ENCODE measurements around the gene ZBTB8A. TPM values are rescaled to one million over a fixed set of nuclear protein-coding genes. Genes with fewer than 3 reads are reported as not detected.

The ZBTB8A gene
- total and polyA plus RNA-seq, 2 of the 13 experiments (the other 11 are each of a cell fraction or from before 2014, with no cell fraction given), result 1.3 to 3.7 TPM

DNA sequence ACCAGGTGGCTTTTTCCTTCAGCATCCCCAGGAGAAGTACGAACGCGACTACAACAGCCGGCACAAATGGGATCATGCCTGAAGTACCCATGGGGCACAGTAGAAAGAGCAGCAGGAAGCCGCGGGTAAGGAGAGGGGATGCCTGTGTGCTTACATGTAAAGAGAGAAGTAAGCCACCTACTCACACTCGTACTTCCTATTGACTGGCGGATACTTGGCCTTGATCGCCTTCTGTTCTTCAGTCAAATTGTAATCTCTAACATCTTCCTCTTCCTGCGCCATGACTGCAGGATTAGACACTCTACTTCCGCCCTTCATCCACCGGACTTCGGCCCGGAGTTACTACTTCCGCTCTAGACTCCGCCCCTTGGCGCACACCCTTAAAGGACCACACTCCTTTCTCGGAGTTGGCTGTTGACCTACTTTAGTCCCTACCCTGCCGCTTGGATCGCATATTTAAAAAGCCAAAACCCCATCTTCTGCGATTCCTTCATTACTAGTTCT is 111.1 kb downstream of the ZBTB8A start, which contains the start of gene ZBTB8OS (continued):
- TF ChIP-seq, protein P1, sequence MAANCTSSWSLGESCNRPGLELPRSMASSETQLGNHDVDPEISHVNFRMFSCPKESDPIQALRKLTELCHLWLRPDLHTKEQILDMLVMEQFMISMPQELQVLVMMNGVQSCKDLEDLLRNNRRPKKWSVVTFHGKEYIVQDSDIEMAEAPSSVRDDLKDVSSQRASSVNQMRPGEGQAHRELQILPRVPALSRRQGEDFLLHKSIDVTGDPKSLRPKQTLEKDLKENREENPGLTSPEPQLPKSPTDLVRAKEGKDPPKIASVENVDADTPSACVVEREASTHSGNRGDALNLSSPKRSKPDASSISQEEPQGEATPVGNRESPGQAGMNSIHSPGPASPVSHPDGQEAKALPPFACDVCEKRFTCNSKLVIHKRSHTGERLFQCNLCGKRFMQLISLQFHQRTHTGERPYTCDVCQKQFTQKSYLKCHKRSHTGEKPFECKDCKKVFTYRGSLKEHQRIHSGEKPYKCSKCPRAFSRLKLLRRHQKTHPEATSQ (CRISPR knock-in tag; IDR thresholded peaks at IDR 0.05; ENCODE audit: borderline replicate concordance), result no peak
- TF ChIP-seq ZNF598 (CRISPR knock-in tag; IDR thresholded peaks at IDR 0.05; ENCODE audit: borderline replicate concordance), result no peak
- no peak for TF ChIP-seq HNRNPLL (IDR thresholded peaks at IDR 0.05; ENCODE audit: low read depth, low read length, poor library complexity, severe bottlenecking)
- TF ChIP-seq ERF (CRISPR knock-in tag; IDR thresholded peaks at IDR 0.05), result 0 out of 2 replicates have a peak, but pooled peaks have one; percentile 10
- no peak for TF ChIP-seq KLF15 (CRISPR knock-in tag; IDR thresholded peaks at IDR 0.05; ENCODE audit: borderline replicate concordance)
- TF ChIP-seq, protein P2, sequence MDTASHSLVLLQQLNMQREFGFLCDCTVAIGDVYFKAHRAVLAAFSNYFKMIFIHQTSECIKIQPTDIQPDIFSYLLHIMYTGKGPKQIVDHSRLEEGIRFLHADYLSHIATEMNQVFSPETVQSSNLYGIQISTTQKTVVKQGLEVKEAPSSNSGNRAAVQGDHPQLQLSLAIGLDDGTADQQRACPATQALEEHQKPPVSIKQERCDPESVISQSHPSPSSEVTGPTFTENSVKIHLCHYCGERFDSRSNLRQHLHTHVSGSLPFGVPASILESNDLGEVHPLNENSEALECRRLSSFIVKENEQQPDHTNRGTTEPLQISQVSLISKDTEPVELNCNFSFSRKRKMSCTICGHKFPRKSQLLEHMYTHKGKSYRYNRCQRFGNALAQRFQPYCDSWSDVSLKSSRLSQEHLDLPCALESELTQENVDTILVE (CRISPR knock-in tag; IDR thresholded peaks at IDR 0.05), result no peak
- TF ChIP-seq ZMYM3 (CRISPR knock-in tag; IDR thresholded peaks at IDR 0.05), result peak; percentile 37; the same call in 1 of the 2 replicates
- TF ChIP-seq ZNF788 (CRISPR knock-in tag; IDR thresholded peaks at IDR 0.05; ENCODE audit: borderline replicate concordance), result 0 out of 2 replicates have a peak, but pooled peaks have one; percentile 8
- no peak for TF ChIP-seq ZNF660 (CRISPR knock-in tag; IDR thresholded peaks at IDR 0.05; ENCODE audit: borderline replicate concordance, low read depth)
- TF ChIP-seq HCFC1 (IDR thresholded peaks at IDR 0.05; ENCODE audit: low read depth, low read length), result peak; percentile 54; the same call in 1 of the 2 replicates
- no peak for TF ChIP-seq ZNF746 (CRISPR knock-in tag; IDR thresholded peaks at IDR 0.05)
- no peak for TF ChIP-seq ZNF589 (CRISPR knock-in tag; conservative IDR thresholded peaks at IDR 0.05)
- peak; percentile 58; the same call in 1 of the 2 replicates for TF ChIP-seq NR2C2 (CRISPR knock-in tag; IDR thresholded peaks at IDR 0.05; ENCODE audit: borderline replicate concordance)
- TF ChIP-seq PAX8 (CRISPR knock-in tag; IDR thresholded peaks at IDR 0.05; ENCODE audit: borderline replicate concordance), result no peak
- no peak for TF ChIP-seq PAWR (CRISPR knock-in tag; IDR thresholded peaks at IDR 0.05; ENCODE audit: borderline replicate concordance)
- TF ChIP-seq, protein P3, sequence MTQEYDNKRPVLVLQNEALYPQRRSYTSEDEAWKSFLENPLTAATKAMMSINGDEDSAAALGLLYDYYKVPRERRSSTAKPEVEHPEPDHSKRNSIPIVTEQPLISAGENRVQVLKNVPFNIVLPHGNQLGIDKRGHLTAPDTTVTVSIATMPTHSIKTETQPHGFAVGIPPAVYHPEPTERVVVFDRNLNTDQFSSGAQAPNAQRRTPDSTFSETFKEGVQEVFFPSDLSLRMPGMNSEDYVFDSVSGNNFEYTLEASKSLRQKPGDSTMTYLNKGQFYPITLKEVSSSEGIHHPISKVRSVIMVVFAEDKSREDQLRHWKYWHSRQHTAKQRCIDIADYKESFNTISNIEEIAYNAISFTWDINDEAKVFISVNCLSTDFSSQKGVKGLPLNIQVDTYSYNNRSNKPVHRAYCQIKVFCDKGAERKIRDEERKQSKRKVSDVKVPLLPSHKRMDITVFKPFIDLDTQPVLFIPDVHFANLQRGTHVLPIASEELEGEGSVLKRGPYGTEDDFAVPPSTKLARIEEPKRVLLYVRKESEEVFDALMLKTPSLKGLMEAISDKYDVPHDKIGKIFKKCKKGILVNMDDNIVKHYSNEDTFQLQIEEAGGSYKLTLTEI (CRISPR knock-in tag; conservative IDR thresholded peaks at IDR 0.05), result no peak
- TF ChIP-seq KDM4B (CRISPR knock-in tag; IDR thresholded peaks at IDR 0.05), result no peak
- peak; percentile 68; the same call in 1 of the 2 replicates for TF ChIP-seq SP4 (CRISPR knock-in tag; IDR thresholded peaks at IDR 0.05)
- TF ChIP-seq MTA1 (CRISPR knock-in tag; IDR thresholded peaks at IDR 0.05; ENCODE audit: borderline replicate concordance), result no peak
- no peak for TF ChIP-seq ZNF260 (CRISPR knock-in tag; IDR thresholded peaks at IDR 0.05; ENCODE audit: borderline replicate concordance, low read depth)
- TF ChIP-seq GATAD1 (CRISPR knock-in tag; IDR thresholded peaks at IDR 0.05), result peak; percentile 85
- TF ChIP-seq, protein P4, sequence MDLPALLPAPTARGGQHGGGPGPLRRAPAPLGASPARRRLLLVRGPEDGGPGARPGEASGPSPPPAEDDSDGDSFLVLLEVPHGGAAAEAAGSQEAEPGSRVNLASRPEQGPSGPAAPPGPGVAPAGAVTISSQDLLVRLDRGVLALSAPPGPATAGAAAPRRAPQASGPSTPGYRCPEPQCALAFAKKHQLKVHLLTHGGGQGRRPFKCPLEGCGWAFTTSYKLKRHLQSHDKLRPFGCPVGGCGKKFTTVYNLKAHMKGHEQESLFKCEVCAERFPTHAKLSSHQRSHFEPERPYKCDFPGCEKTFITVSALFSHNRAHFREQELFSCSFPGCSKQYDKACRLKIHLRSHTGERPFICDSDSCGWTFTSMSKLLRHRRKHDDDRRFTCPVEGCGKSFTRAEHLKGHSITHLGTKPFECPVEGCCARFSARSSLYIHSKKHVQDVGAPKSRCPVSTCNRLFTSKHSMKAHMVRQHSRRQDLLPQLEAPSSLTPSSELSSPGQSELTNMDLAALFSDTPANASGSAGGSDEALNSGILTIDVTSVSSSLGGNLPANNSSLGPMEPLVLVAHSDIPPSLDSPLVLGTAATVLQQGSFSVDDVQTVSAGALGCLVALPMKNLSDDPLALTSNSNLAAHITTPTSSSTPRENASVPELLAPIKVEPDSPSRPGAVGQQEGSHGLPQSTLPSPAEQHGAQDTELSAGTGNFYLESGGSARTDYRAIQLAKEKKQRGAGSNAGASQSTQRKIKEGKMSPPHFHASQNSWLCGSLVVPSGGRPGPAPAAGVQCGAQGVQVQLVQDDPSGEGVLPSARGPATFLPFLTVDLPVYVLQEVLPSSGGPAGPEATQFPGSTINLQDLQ (CRISPR knock-in tag; IDR thresholded peaks at IDR 0.05), result no peak
- no peak for TF ChIP-seq GATAD2A (CRISPR knock-in tag; IDR thresholded peaks at IDR 0.05)
- no peak; the same call in 1 of the 2 replicates for TF ChIP-seq ZNF709 (CRISPR knock-in tag; IDR thresholded peaks at IDR 0.05)

Data from HepG2 (cell line).